ENCODE results near the gene TTC13.

TTC13 gene

GRCh38 chr1:230971771-230972170, 6.9 kb downstream of the TTC13 start:
- Histone ChIP-seq H3K9ac (ENCODE audit: low read length) (no peak overlapping the region), H4K5ac (ENCODE audit: low read length) (no peak overlapping the region), H3K4me2 (ENCODE audit: low read length) (no peak overlapping the region), H2BK120ac (ENCODE audit: low read depth, low read length) (no peak overlapping the region), H2BK5ac (ENCODE audit: low read length) (no peak overlapping the region), H3K4me1 (ENCODE audit: control insufficient read depth, low read depth, low read length) (no peaks in the 10 kb centered on the region), H3K27ac (ENCODE audit: low read depth, low read length) (no peak overlapping the region), H3K36me3 (ENCODE audit: control insufficient read depth, insufficient read depth, low read length) (no peaks in the 10 kb centered on the region), H2AK5ac (ENCODE audit: low read length) (no peak overlapping the region), H2BK15ac (replicated peaks; ENCODE audit: low read depth) (no peak overlapping the region), H3K79me2 (ENCODE audit: control insufficient read depth, insufficient read depth, low read length) (no peaks in the 10 kb centered on the region), H4K8ac (ENCODE audit: low read depth, low read length) (no peak overlapping the region), H3K56ac (ENCODE audit: low read length) (no peak overlapping the region), H3K23ac (ENCODE audit: low read length) (no peak overlapping the region), H3K27me3 (ENCODE audit: insufficient read depth, low read length, poor library complexity) (no peaks in the 10 kb centered on the region), H3K79me1 (ENCODE audit: low read length) (no peaks in the 10 kb centered on the region), H3K4me3 (ENCODE audit: low read length) (no peak overlapping the region), H3K4ac (ENCODE audit: low read depth, low read length) (no peak overlapping the region), H3K18ac (ENCODE audit: low read length) (no peak overlapping the region)
- DNase-seq = no peak

GRCh38 chr1:230970432-230970831, 8.2 kb downstream of the TTC13 start:
- H3K56ac ChIP-seq (ENCODE audit: low read length) = no peak overlapping the region
- H3K4ac ChIP-seq (ENCODE audit: low read depth, low read length) = no peak overlapping the region
- no peak overlapping the region for H3K9ac ChIP-seq (ENCODE audit: low read length)
- H3K4me1 ChIP-seq (ENCODE audit: control insufficient read depth, low read depth, low read length) = no peaks in the 10 kb centered on the region
- no peaks in the 10 kb centered on the region for H3K36me3 ChIP-seq (ENCODE audit: control insufficient read depth, insufficient read depth, low read length)
- no peak overlapping the region for H3K27ac ChIP-seq (ENCODE audit: low read depth, low read length)
- H3K4me3 ChIP-seq (ENCODE audit: low read length) = no peak overlapping the region
- no peak overlapping the region for H2BK15ac ChIP-seq (replicated peaks; ENCODE audit: low read depth)
- H3K27me3 ChIP-seq (ENCODE audit: insufficient read depth, low read length, poor library complexity) = no peaks in the 10 kb centered on the region
- H3K79me2 ChIP-seq (ENCODE audit: control insufficient read depth, insufficient read depth, low read length) = no peaks in the 10 kb centered on the region
- H2BK5ac ChIP-seq (ENCODE audit: low read length) = no peak overlapping the region
- H3K79me1 ChIP-seq (ENCODE audit: low read length) = no peaks in the 10 kb centered on the region
- no peak overlapping the region for H2AK5ac ChIP-seq (ENCODE audit: low read length)
- H4K5ac ChIP-seq (ENCODE audit: low read length) = no peak overlapping the region
- H3K18ac ChIP-seq (ENCODE audit: low read length) = no peak overlapping the region
- H3K4me2 ChIP-seq (ENCODE audit: low read length) = no peak overlapping the region
- H4K8ac ChIP-seq (ENCODE audit: low read depth, low read length) = no peak overlapping the region
- WGBS (ENCODE audit: extremely low coverage, insufficient coverage, low lambda C conversion rate) = no CpG with 5 or more reads among the region's 5 CpGs
- no peak overlapping the region for H2BK120ac ChIP-seq (ENCODE audit: low read depth, low read length)
- H3K23ac ChIP-seq (ENCODE audit: low read length) = no peak overlapping the region
- no peak for DNase-seq

GRCh38 chr1:230966358-230966873, 12.2 kb downstream of the TTC13 start:
- no CpG with 5 or more reads among the region's 5 CpGs for WGBS (ENCODE audit: extremely low coverage, insufficient coverage, low lambda C conversion rate)
- Histone ChIP-seq H4K5ac (ENCODE audit: low read length) (no peak overlapping the region), H3K9ac (ENCODE audit: low read length) (no peak overlapping the region), H2AK5ac (ENCODE audit: low read length) (no peak overlapping the region), H3K4me1 (ENCODE audit: control insufficient read depth, low read depth, low read length) (no peaks in the 10 kb centered on the region), H2BK120ac (ENCODE audit: low read depth, low read length) (no peak overlapping the region), H2BK5ac (ENCODE audit: low read length) (no peak overlapping the region), H3K4me3 (ENCODE audit: low read length) (no peak overlapping the region), H3K79me1 (ENCODE audit: low read length) (no peaks in the 10 kb centered on the region), H3K4me2 (ENCODE audit: low read length) (no peak overlapping the region), H4K8ac (ENCODE audit: low read depth, low read length) (no peak overlapping the region), H2BK15ac (replicated peaks; ENCODE audit: low read depth) (no peak overlapping the region), H3K27ac (ENCODE audit: low read depth, low read length) (no peak overlapping the region), H3K56ac (ENCODE audit: low read length) (no peak overlapping the region), H3K23ac (ENCODE audit: low read length) (no peak overlapping the region), H3K18ac (ENCODE audit: low read length) (no peak overlapping the region), H3K27me3 (ENCODE audit: insufficient read depth, low read length, poor library complexity) (no peaks in the 10 kb centered on the region), H3K4ac (ENCODE audit: low read depth, low read length) (no peak overlapping the region), H3K79me2 (ENCODE audit: control insufficient read depth, insufficient read depth, low read length) (no peaks in the 10 kb centered on the region), H3K36me3 (ENCODE audit: control insufficient read depth, insufficient read depth, low read length) (no peaks in the 10 kb centered on the region)
- DNase-seq = no peak

DNA sequence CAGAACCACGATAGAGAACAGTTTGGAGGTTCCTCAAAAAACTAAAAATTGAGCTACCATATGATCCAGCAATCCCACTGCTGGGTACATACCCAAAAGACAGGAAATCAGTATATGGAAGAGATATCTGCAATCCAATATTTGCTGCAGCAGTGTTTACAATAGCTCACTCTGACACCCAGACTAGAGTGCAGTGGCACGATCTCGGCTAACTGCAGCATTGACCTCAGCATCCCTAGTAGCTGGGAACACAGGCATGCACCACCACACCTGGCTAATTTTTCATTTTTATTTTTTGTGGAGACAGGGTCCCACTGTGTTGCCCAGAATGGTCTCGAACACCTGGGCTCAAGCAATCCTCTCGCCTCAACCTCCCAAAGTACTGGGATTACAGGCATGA, 13.1 kb downstream of the TTC13 start:
- Histone ChIP-seq H3K79me1 (ENCODE audit: low read length) (no peaks in the 10 kb centered on the region), H3K4me2 (ENCODE audit: low read length) (no peak overlapping the region), H3K56ac (ENCODE audit: low read length) (no peak overlapping the region), H3K27ac (ENCODE audit: low read depth, low read length) (no peak overlapping the region), H4K5ac (ENCODE audit: low read length) (no peak overlapping the region), H2BK5ac (ENCODE audit: low read length) (no peak overlapping the region), H3K27me3 (ENCODE audit: insufficient read depth, low read length, poor library complexity) (no peaks in the 10 kb centered on the region), H4K8ac (ENCODE audit: low read depth, low read length) (no peak overlapping the region), H2BK15ac (replicated peaks; ENCODE audit: low read depth) (no peak overlapping the region), H3K9ac (ENCODE audit: low read length) (no peak overlapping the region), H2AK5ac (ENCODE audit: low read length) (no peak overlapping the region), H2BK120ac (ENCODE audit: low read depth, low read length) (no peak overlapping the region), H3K4ac (ENCODE audit: low read depth, low read length) (no peak overlapping the region), H3K79me2 (ENCODE audit: control insufficient read depth, insufficient read depth, low read length) (no peaks in the 10 kb centered on the region), H3K36me3 (ENCODE audit: control insufficient read depth, insufficient read depth, low read length) (no peaks in the 10 kb centered on the region), H3K23ac (ENCODE audit: low read length) (no peak overlapping the region), H3K4me3 (ENCODE audit: low read length) (no peak overlapping the region), H3K4me1 (ENCODE audit: control insufficient read depth, low read depth, low read length) (no peaks in the 10 kb centered on the region), H3K18ac (ENCODE audit: low read length) (no peak overlapping the region)
- DNase-seq = no peak
- no CpG with 5 or more reads among the region's 5 CpGs for WGBS (ENCODE audit: extremely low coverage, insufficient coverage, low lambda C conversion rate)

DNA sequence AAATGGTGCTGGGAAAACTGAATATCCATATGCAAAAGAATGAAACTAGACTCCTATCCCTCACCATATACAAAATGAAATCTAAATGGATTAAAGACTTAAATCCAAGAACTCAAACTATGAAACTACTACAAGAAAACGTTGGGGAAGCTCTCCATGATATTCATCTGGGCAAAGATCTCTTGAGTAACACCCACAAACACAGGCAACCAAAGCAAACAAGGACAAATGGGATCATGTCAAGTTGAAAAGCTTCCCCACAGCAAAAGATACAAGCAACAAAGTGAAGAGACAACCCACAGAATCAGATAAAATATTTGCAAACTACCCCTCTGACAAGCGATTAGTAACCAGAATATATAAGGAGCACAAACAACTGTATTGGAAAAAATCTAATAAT, 13.8 kb downstream of the TTC13 start:
- Histone ChIP-seq H3K27ac (ENCODE audit: low read depth, low read length) (no peak overlapping the region), H3K79me2 (ENCODE audit: control insufficient read depth, insufficient read depth, low read length) (no peaks in the 10 kb centered on the region), H3K56ac (ENCODE audit: low read length) (no peak overlapping the region), H3K4me2 (ENCODE audit: low read length) (no peak overlapping the region), H3K4ac (ENCODE audit: low read depth, low read length) (no peak overlapping the region), H3K4me1 (ENCODE audit: control insufficient read depth, low read depth, low read length) (no peaks in the 10 kb centered on the region), H4K8ac (ENCODE audit: low read depth, low read length) (no peak overlapping the region), H2BK120ac (ENCODE audit: low read depth, low read length) (no peak overlapping the region), H3K18ac (ENCODE audit: low read length) (no peak overlapping the region), H3K4me3 (ENCODE audit: low read length) (no peak overlapping the region), H2BK5ac (ENCODE audit: low read length) (no peak overlapping the region), H2BK15ac (replicated peaks; ENCODE audit: low read depth) (no peak overlapping the region), H3K23ac (ENCODE audit: low read length) (no peak overlapping the region), H3K79me1 (ENCODE audit: low read length) (no peaks in the 10 kb centered on the region), H3K27me3 (ENCODE audit: insufficient read depth, low read length, poor library complexity) (no peaks in the 10 kb centered on the region), H2AK5ac (ENCODE audit: low read length) (no peak overlapping the region), H3K9ac (ENCODE audit: low read length) (no peak overlapping the region), H4K5ac (ENCODE audit: low read length) (no peak overlapping the region), H3K36me3 (ENCODE audit: control insufficient read depth, insufficient read depth, low read length) (no peaks in the 10 kb centered on the region)
- no peak for DNase-seq
- no CpG with 5 or more reads among the region's 2 CpGs for WGBS (ENCODE audit: extremely low coverage, insufficient coverage, low lambda C conversion rate)

DNA sequence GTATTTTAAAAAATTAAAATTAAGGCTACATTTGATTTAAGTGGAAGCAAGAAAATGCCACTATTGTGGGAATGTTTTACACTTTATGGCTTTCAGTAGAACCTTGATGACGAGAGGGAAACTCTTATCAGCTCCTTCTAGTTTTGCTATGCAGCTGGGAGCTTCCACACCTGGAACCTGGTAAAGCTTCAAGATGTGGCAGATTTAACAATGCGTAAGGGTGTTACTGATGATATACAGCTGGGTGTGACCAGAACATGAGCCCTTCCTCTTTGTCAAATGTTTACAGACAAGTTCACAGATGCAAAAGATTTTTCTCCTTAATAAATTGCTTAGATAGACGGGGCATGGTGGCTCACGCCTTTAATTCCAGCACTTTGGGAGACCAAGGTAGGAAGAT, 20.3 kb downstream of the TTC13 start:
- no peak overlapping the region for H4K5ac ChIP-seq (ENCODE audit: low read length)
- no peak overlapping the region for H3K9ac ChIP-seq (ENCODE audit: low read length)
- H3K4ac ChIP-seq (ENCODE audit: low read depth, low read length) = no peak overlapping the region
- H3K79me1 ChIP-seq (ENCODE audit: low read length) = no peaks in the 10 kb centered on the region
- H4K8ac ChIP-seq (ENCODE audit: low read depth, low read length) = no peak overlapping the region
- H3K79me2 ChIP-seq (ENCODE audit: control insufficient read depth, insufficient read depth, low read length) = no peaks in the 10 kb centered on the region
- no peak overlapping the region for H3K56ac ChIP-seq (ENCODE audit: low read length)
- H3K4me2 ChIP-seq (ENCODE audit: low read length) = no peak overlapping the region
- no peaks in the 10 kb centered on the region for H3K36me3 ChIP-seq (ENCODE audit: control insufficient read depth, insufficient read depth, low read length)
- no peaks in the 10 kb centered on the region for H3K4me1 ChIP-seq (ENCODE audit: control insufficient read depth, low read depth, low read length)
- no peak overlapping the region for H2BK15ac ChIP-seq (replicated peaks; ENCODE audit: low read depth)
- H3K23ac ChIP-seq (ENCODE audit: low read length) = no peak overlapping the region
- H2BK5ac ChIP-seq (ENCODE audit: low read length) = no peak overlapping the region
- H3K18ac ChIP-seq (ENCODE audit: low read length) = no peak overlapping the region
- no peak overlapping the region for H2BK120ac ChIP-seq (ENCODE audit: low read depth, low read length)
- no peaks in the 10 kb centered on the region for H3K27me3 ChIP-seq (ENCODE audit: insufficient read depth, low read length, poor library complexity)
- H3K27ac ChIP-seq (ENCODE audit: low read depth, low read length) = no peak overlapping the region
- peak; percentile 8 for DNase-seq
- no CpG with 5 or more reads among the region's 4 CpGs for WGBS (ENCODE audit: extremely low coverage, insufficient coverage, low lambda C conversion rate)
- H2AK5ac ChIP-seq (ENCODE audit: low read length) = no peak overlapping the region
- H3K4me3 ChIP-seq (ENCODE audit: low read length) = no peak overlapping the region

Data from mesendoderm (in vitro differentiated cells).